MCF 10A (cell line): ENCODE data around the gene NFIX. TPM values are rescaled to one million over a fixed set of nuclear protein-coding genes. Genes with fewer than 3 reads are reported as not detected.

Experiments used
- BruUV-seq: library from RNA; stranded (reverse); fragments of 400-500 nt; replicated peaks from 2 replicates; lab custom pipeline; 2021; lab: Mats Ljungman, UMichigan
- CTCF ChIA-PET: fragments of 300-600 bp; sonication (Branson Sonifier 250); formaldehyde crosslinking; extraction: SDS; loops from one replicate; lab custom pipeline; 2021; ENCODE audit warnings: antibody characterized with exemption, inconsistent platforms; lab: Yijun Ruan, JAX
- POLR2A ChIA-PET: fragments of 300-600, 350-650 bp; sonication (Branson Sonifier 250); formaldehyde crosslinking; extraction: SDS; loops from one replicate; lab custom pipeline; 2020; ENCODE audit warnings: antibody characterized with exemption, inconsistent platforms; lab: Yijun Ruan, JAX
- DNase-seq: peaks from one replicate; pipeline ENCODE4 v3.0.0-alpha.2; 2018; ENCODE audit not compliant: unreplicated experiment
- H3K27ac Mint-ChIP-seq: one replicate; pipeline ENCODE4 v1.8.0; 2022; ENCODE audit warnings: mild to moderate bottlenecking, low read depth, mixed read lengths; ENCODE audit not compliant: unreplicated experiment
- H3K27me3 Mint-ChIP-seq: one replicate; pipeline ENCODE4 v1.8.0; 2022; ENCODE audit warnings: mixed read lengths; ENCODE audit not compliant: insufficient read depth, unreplicated experiment
- H3K36me3 Mint-ChIP-seq: one replicate; pipeline ENCODE4 v1.8.0; 2022; ENCODE audit warnings: mild to moderate bottlenecking, moderate library complexity, mixed read lengths; ENCODE audit not compliant: insufficient read depth, unreplicated experiment
- H3K4me1 Mint-ChIP-seq: one replicate; pipeline ENCODE4 v1.8.0; 2022; ENCODE audit warnings: mixed read lengths; ENCODE audit not compliant: insufficient read depth, unreplicated experiment
- H3K4me3 Mint-ChIP-seq: one replicate; pipeline ENCODE4 v1.8.0; 2022; ENCODE audit warnings: mild to moderate bottlenecking, moderate library complexity, mixed read lengths; ENCODE audit not compliant: unreplicated experiment
- H3K9me3 Mint-ChIP-seq: one replicate; pipeline ENCODE4 v1.8.0; 2022; ENCODE audit warnings: mixed read lengths; ENCODE audit not compliant: unreplicated experiment
- CTCF ChIP-seq: fragments of 200-600 bp; IDR thresholded peaks from one replicate; pipeline ENCODE4 v1.8.0; 2022; ENCODE audit warnings: antibody characterized with exemption, mild to moderate bottlenecking; ENCODE audit not compliant: unreplicated experiment
- intact Hi-C: fragments of 100-400 bp; cut with micrococcal nuclease; formaldehyde crosslinking; loops from 2 replicates; pipeline ENCODE4 v1.14.1; 2022
- total RNA-seq: library from RNA; stranded (reverse); gene quantifications from 2 replicates; pipeline ENCODE4 v1.2.3, GENCODE V29; 2022

NFIX gene
- total RNA-seq, 1 experiment from 2014 or later = 27.2 TPM

GRCh38 chr19:13117772-13118423, 122.6 kb downstream of the NFIX start, which contains the start of gene NACC1:
NACC1 (plus strand) TSS chr19:13118264; CDS start chr19:13135208, 16,944 bp downstream.
- no peak for TF ChIP-seq CTCF
- BruUV-seq = no TSS peak
- ChIA-PET POLR2A (interaction anchor here (0.5 to 5.8 kb wide), 16 partner anchors 19 to 613 kb away, joined by 3 to 61 read pairs (median 4); partner anchors contain the start of genes IER2 and STX10), CTCF (interaction anchor here (0.5 to 0.9 kb wide), 3 partner anchors 11 to 147 kb away, joined by 3 read pairs; no protein-coding TSS in a partner anchor)
- DNase-seq = peak; percentile 90
- intact Hi-C loops = loop anchor here (2.0 to 5.0 kb wide), 3 partner anchors 33 to 629 kb away; partner anchors contain the start of genes IER2 and STX10
- Mint-ChIP-seq H3K27ac (peak within 1 kb of the TSS; percentile 98), H3K4me3 (peak within 1 kb of the TSS; percentile 98), H3K9me3 (no peaks in the 10 kb centered on the region), H3K4me1 (peaks cover 30% of the 10 kb centered on the region), H3K36me3 (peaks cover 17% of the 10 kb centered on the region), H3K27me3 (no peaks in the 10 kb centered on the region)

DNA sequence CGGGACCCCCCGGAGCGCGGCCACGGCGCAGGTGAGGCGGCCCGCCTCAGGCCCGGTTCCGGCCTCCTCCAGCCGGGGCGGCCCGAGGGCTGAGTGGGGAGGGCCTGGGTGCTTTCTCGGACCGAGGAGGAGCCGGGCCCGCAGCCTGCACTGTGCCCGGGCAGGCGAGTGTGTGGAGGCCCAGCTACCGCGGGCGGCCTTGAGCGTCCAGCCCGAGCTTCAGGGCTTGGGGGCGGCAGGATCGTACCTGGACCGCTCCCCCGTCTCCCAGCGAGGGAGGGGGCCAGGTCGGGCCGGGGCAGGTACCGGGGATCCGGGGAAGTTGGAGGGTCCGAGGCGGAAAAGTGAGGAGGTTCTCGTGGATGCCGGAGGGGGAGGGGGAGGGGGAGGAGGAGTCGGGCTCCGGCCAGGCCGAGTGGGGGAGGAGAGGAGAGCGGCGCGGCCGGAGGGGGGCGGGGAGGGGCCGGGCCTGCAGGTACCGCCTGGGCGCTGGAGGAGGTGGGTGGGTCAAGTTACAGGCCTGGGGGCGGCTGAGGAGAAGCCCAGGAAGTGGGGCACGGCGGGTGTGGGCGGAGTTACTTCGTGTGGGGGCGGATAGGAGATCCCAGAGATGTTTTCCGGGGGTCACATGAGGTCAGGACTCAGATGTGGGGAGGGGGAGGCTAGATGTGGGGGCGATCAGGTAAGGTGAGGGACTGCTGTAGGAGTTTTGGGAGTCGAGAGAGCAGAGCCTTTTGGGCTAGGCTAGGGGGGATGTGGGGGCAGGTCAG, 123.3 kb downstream of the NFIX start:
- DNase-seq = peak; percentile 55
- BruUV-seq = no TSS peak
- Mint-ChIP-seq H3K4me1 (peaks cover 30% of the 10 kb centered on the region), H3K27me3 (no peaks in the 10 kb centered on the region), H3K9me3 (no peaks in the 10 kb centered on the region), H3K27ac (peak overlapping the region; percentile 86), H3K36me3 (peaks cover 17% of the 10 kb centered on the region), H3K4me3 (peak overlapping the region; percentile 74)
- intact Hi-C loops = loop anchor here (2.0 to 5.0 kb wide), 3 partner anchors 32 to 629 kb away; partner anchors contain the start of genes IER2 and STX10
- POLR2A ChIA-PET = interaction anchor here (0.5 to 5.8 kb wide), 13 partner anchors 25 to 330 kb away, joined by 3 to 61 read pairs (median 6); partner anchors contain the start of genes IER2 and STX10
- CTCF ChIA-PET = interaction anchor here (0.8 to 1.2 kb wide), 3 partner anchors 10 to 135 kb away, joined by 3 read pairs; no protein-coding TSS in a partner anchor
- TF ChIP-seq CTCF = no peak

DNA sequence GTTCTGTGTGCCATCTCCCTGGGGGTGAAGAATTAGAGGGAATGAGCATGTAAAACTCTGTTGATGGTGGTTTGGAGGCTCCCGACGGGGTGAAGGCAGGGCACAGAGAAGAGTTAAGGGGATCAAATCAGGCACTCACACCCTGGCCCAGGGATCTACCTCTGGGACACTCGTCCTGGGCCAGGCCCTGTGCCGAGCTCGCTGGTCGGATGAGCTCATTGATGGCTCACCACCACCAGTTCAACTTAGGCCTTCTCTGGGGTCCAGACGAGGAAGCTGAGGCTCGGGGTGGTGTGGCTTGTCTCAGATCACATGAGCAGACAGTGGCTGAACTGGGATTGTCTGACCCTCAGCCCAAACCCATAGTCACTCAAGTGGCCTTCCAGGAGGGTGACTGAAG, 124.4 kb downstream of the NFIX start:
- no peak for TF ChIP-seq CTCF
- DNase-seq = no peak
- Mint-ChIP-seq H3K27me3 (no peaks in the 10 kb centered on the region), H3K9me3 (no peaks in the 10 kb centered on the region), H3K27ac (peak overlapping the region; percentile 86), H3K4me1 (peaks cover 30% of the 10 kb centered on the region), H3K36me3 (peaks cover 19% of the 10 kb centered on the region), H3K4me3 (peak overlapping the region; percentile 74)
- BruUV-seq = TSS peak; percentile 16
- ChIA-PET POLR2A (interaction anchor here (0.6 to 5.8 kb wide), 5 partner anchors 13 to 35 kb away, joined by 3 to 61 read pairs (median 6); partner anchors contain the start of genes IER2 and STX10), CTCF (interaction anchor here (1.2 to 1.7 kb wide), 2 partner anchors 136 to 154 kb away, joined by 3 to 5 read pairs; no protein-coding TSS in a partner anchor)
- intact Hi-C loops = loop anchor here (2.0 to 5.0 kb wide), 3 partner anchors 31 to 628 kb away; partner anchors contain the start of genes IER2 and STX10
